GM19351 (cell line): ENCODE data around the gene COL15A1.
"Not testable (repeated sequence)": the region's sequence is repeated elsewhere in the genome, so short reads cannot be mapped to it uniquely, and the experiment has no call there.

Source experiments
- ATAC-seq: cut with Tn5 transposase; IDR thresholded peaks from one replicate; pipeline ENCODE4 v1.9.1; 2021; ENCODE audit warnings: mild to moderate bottlenecking, moderate library complexity; ENCODE audit not compliant: unreplicated experiment

COL15A1 gene

DNA sequence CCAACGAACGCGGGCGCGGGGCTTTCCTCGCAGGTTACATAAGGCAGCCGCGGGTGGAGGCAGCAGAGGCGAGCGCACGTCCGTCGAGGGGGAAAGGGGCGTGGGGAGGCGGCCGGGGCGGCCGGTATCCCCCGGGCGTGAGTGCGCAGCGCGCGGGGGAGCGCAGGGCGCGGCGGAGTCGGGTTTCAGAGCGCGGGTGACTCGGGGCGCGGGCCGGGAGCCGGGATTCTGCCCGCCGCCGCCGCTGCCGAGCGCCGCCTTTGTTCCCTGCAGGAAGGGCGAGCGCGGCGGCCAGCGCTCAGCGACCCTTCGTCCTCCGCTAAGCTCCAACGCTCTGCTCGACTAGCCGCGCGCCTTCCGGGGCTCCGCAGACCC lies at the start of gene COL15A1:
COL15A1 (plus strand) TSS at position 226 of the 375 bp plus-strand sequence. CDS start 155 bp downstream, outside the sequence.
- no peak for ATAC-seq

GRCh38 chr9:98894171-98894570 lies 49.5 kb upstream of the COL15A1 start:
- ATAC-seq = no peak

DNA sequence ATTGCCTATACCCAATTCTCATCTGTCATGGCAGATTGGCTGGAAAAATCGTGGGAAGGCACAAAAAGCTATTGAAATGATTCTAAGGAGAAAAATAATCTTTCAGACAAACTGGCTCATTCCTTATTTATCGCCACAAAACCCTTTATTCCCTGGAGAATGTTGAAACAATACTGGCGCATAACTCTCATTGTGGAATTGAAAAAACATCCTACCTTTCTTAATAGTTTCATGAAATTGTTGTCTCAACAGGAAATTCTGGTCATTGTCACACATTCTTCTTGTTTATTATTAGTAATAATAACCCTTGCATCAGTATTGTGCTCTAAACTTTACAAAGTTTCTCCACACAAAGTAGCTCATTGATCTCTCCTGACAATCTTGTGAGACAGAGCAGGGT lies 48.9 kb upstream of the COL15A1 start:
- ATAC-seq = no peak

DNA sequence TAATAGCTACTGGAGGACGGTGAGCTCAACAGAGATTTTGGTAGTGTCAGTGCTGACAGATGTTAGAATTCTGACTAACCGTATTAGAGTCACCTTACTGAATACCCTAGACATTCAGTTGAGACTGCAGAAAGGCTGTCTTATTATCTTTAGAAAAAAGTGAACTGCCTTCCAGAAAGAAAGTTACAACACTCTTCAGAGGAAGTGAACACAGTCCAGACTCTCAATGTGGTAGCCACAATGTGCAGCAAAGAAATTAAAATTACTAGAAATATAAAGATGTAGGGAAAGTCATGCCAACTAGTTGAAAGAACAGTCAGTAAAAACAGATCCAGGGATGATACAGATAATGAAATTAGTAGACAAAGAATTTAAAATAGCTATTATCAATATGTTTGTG lies 47.1 kb upstream of the COL15A1 start:
- no peak for ATAC-seq

DNA sequence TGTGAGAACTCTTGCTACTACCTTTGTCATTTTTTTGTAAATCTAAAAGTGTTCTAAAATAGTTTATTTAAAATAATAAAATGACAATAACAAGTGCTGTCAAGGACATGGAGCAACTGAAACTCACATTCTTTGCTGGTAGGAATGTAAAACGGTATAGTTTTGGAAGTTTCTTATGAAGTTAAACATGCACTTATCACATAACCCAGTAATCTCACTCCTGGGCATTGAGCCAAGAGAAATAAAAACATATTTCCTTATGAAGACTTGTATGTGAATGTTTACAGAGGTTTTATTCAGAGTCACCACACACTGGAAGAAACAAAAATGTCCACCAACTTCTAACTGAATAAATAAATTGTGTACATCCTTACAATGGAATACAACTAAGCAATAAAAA lies 46.0 kb upstream of the COL15A1 start:
- ATAC-seq = no peak

DNA sequence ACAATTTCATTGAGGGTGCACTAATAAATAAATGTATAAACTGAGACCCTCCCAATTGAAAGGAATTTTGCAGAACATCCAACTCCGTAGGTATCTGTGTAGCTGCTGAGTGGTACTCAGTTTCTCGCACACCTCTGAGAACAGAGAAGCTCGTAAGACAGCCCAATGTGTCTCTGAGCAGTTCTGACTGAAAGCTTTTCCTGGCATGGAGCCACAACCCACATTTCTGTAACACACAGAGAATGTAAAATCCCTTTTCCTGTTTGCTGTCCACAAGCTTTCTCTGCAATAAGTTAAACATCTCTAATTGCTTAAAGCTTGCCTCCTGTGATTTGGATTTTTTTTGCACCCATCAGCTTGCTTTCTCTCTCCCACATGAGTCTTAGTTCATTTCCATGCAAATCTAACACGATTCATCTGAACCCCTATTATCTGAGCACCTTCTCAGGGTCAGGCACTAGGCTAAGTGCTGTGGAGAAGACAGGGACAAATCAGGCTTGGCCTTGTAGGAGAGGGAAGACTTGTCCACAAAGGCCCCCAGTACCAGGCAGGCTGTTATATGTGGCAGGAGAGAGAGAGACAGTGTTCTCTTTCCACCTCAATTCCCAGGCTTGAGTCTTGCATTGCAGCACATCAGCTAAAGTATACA lies 44.2 kb upstream of the COL15A1 start:
- ATAC-seq = no peak

- ATAC-seq = no peak
Observed at GRCh38 chr9:98900244-98900643, 43.5 kb upstream of the COL15A1 start.

GRCh38 chr9:98900725-98901124 lies 43.0 kb upstream of the COL15A1 start:
- no peak for ATAC-seq

GRCh38 chr9:98901843-98902242 lies 41.9 kb upstream of the COL15A1 start:
- ATAC-seq = not testable (repeated sequence)

- no peak for ATAC-seq
Observed at GRCh38 chr9:98902516-98902915, 41.2 kb upstream of the COL15A1 start.

- ATAC-seq = no peak
Observed at GRCh38 chr9:98902925-98903324, 40.8 kb upstream of the COL15A1 start.

GRCh38 chr9:98903961-98904411 lies 39.7 kb upstream of the COL15A1 start:
- no peak for ATAC-seq

DNA sequence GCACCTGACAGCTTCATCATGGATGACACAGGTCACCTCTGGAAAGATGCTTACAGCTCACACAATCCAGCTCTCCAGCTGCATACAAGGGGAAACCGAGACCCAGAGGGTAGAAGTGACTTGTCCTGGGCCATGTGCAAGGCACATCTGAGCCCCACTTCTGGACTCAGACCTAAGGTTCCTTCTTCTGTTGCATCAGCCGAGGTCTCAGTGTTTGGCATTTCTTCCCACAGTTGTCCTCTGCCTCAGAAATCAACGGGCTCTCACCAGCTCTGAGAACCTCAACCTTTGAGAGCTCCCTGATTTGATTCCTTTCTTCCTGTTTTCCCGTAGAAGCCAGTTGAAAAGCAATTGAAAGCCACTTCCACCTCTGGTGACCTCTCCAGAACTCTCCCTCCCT lies 38.7 kb upstream of the COL15A1 start:
- no peak for ATAC-seq

DNA sequence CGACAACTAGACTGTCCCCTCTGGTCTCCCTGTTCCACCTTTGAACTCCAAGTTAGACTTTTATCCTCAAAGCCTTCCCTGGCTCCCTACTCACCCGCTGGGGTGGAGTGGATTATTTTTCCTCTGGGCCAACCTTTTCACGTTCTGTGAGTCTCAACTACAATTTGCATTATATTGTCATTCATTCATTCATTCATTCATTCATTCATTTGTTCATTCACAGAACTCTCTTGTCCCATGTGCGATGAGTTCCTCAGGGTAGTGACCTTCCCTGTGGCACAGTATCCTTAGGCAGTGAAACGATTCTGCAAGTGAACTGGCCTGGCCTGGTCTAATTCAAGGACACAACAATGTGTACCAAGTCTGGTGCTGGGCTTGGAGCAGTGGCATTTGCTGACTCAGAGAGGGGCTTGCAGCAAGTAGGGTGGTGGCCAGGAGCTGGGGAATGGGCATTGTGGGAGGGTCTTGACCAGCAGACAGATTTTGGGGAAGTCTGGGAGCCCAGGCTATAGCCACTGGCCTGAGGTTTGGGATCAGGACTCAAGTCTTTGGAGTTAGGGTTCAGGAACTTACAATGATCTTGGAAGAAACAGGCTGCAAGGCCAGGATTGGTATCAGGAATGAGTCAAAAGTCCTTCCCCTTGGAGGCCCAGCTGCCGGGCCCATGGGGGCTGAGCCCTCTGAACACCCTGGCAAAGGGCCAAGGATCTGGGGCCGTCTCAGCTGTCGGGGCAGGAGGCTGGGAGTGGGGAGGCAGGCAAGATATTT lies 37.2 kb upstream of the COL15A1 start:
- ATAC-seq = no peak

GRCh38 chr9:98907055-98907454 lies 36.7 kb upstream of the COL15A1 start:
- no peak for ATAC-seq

DNA sequence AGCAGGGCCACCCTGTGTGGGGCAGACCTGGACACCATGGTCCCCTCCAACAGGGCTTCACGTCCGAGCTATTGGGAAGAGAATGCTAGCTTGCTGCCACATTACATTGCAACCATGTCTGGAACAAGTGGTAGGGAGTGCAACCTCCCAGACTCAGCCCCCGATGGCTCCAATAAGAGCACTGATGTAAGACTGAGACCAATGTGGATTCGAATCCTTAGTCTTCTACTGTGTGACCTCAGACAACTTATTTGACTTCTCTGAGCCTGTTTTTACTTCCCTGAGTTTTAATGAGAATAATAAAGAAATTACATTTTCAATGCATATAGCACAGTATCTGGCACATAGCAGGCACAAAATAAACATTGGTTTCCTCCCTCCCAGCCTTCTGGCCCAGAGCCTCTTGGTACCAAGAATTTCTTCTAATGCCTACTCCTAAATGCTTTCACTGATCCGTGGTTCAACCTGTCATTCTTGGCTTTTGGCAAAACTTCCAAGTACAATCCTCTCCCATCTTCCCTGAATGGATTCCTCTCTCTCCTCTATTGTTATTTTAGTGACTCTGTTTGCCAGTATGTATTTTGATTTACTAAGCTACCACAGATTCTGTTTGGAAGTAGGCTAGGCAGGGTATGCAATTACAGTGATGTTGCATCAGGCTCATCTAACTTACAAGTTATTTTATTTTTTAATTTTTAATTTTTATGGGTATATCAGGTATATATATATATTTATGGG lies 34.6 kb upstream of the COL15A1 start:
- ATAC-seq = no peak

DNA sequence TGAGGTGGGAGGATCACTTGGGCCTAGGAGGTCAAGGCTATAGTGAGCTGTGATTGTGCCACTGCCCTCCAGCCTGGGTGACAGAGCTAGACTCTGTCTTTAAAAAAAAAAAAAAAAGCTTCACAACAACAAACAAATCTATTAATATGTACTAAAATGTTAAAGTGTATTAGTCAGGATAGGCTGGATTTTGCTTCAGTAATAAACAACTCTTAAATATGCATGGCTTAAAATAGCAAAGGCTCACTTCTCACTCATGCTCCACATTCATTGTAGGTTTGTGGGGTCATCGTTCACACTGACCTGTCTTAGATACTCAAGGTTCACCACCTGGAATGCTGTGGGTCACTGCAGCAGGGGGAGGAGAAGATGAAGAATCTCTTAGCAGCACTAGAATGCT lies 33.8 kb upstream of the COL15A1 start:
- ATAC-seq = no peak

- ATAC-seq = no peak
Observed at GRCh38 chr9:98911042-98911441, 32.7 kb upstream of the COL15A1 start.

GRCh38 chr9:98911738-98912137 lies 32.0 kb upstream of the COL15A1 start:
- not testable (repeated sequence) for ATAC-seq

DNA sequence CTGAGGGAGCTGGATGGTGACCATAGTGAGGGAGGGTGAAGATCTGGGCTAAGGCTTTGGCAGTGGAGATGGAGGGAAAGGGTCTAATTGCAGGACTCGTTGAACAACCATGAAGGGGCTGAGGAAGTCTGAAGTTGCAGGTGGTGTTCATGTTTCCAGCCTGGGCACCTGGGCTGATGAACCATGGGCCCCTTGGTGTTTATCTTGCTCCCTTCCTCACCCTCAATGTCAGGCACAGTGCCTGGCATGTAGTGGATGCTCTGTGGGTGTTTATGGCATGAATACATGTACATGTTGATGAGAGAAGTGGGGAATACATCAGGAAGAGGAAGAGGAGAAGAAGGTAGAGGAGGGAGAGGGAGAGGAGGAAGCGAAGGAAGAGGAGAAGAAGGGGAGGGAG lies 31.3 kb upstream of the COL15A1 start:
- no peak for ATAC-seq

GRCh38 chr9:98913044-98913443 lies 30.7 kb upstream of the COL15A1 start:
- ATAC-seq = no peak

DNA sequence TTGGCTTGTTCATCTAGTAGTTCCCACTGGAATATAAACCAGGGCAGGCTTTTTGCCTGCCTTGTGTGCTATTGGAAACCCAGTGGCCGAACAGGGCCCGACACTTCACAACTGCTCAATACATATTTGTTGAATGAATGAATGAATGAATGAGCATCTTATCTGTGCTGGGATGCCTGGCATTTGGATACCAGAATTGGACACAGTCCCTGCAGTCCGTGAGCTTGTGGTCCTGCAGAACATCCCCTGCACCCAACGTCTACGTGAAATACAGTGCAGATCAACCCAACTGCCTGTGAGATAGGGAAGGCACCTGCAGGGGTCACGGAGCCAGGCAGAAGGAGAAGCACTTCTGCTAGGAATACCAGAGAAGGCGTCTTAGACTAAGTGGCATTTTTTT lies 30.0 kb upstream of the COL15A1 start:
- no peak for ATAC-seq
